Measurements from ENCODE around the gene IKZF3.
"Not testable (repeated sequence)": the region's sequence is repeated elsewhere in the genome, so short reads cannot be mapped to it uniquely, and the experiment has no call there.

IKZF3 gene

GRCh38 chr17:39861235-39861634 lies 2.9 kb downstream of the IKZF3 start:
- no peak for DNase-seq (ENCODE audit: low read depth, low spot score)

- not testable (repeated sequence) for DNase-seq (ENCODE audit: low read depth, low spot score)
These were observed 8.0 kb downstream of the IKZF3 start for GRCh38 chr17:39855911-39856649.

GRCh38 chr17:39854909-39855308 lies 9.2 kb downstream of the IKZF3 start:
- no peak for DNase-seq (ENCODE audit: low read depth, low spot score)

DNA sequence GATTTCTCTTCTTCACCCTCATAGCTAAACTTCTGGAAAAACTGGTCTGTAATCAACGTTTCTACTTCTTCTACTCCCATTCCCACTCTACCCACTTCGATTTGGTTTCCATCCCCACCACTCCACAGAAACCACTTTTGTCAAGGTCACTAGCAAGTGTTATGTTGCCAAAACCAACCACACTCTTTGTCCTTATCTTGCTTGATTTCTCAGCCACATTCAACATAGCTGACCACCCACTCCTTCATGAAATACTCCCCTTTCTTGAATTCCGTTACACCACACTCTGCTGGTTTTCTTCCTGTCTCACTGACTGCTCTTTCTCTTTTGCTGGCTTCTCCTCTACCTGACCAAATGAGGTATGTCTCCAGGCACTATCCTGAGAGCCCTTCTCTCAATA lies 11.9 kb downstream of the IKZF3 start:
- DNase-seq (ENCODE audit: low read depth, low spot score), result no peak

- DNase-seq (ENCODE audit: low read depth, low spot score), result not testable (repeated sequence)
These were observed 13.9 kb downstream of the IKZF3 start for GRCh38 chr17:39850186-39850585.

DNA sequence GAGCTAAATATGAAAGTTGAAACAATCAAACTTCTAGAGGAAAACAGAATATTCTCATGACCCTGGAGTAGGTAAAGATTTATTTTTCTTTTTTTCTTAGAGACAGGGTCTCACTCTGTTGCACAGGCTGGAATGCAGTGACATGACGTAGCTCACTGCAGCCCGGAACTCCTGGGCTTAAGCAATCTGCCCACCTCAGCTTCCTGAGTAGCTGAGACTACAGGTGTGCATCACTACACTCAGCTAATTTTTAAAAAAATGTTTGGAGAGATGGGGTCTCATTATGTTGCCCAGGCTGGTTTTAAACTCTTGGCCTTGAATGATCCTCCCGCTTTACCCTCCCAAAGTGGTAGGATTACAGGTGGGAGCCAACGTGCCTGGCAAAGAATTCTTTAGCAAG lies 15.5 kb downstream of the IKZF3 start:
- no peak for DNase-seq (ENCODE audit: low read depth, low spot score)

GRCh38 chr17:39846205-39846604 lies 17.9 kb downstream of the IKZF3 start:
- no peak for DNase-seq (ENCODE audit: low read depth, low spot score)

DNA sequence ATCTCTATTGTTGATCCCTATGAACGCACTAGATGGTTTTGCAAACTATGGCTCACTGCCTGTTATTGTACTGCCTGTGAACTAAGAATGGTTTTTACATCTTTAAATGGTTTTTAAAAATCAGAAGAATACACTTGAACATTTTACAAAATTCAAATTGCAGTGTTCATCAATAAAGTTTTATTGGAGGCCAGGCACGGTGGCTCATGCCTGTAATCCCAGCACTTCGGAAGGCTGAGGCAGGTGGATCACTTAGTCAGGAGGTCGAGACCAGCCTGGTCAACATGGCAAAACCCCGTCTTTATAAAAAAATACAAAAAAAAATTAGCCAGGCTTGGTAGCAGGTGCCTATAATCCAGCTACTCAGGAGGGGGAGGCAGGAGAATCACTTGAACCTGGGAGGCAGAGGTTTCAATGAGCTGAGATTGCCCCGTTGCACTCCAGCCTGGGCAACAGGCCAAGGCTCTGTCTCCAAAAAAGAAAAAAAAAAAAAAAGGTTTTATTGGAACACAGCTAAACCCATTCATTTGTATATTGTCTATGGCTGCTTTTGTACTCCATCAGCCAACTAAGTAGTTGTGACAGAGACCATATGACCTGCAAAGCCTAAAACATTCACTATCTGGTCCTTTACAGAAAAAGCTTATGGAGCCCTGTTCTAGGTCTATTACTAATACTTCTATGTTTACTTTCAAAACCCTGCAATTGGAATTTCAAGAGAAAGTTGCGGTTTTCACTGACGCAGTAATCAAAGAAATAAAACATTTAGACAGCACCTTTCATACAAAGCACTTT lies 18.9 kb downstream of the IKZF3 start:
- DNase-seq (ENCODE audit: low read depth, low spot score), result no peak

GRCh38 chr17:39841134-39841683 lies 22.9 kb downstream of the IKZF3 start:
- no peak for DNase-seq (ENCODE audit: low read depth, low spot score)

GRCh38 chr17:39838784-39839183 lies 25.3 kb downstream of the IKZF3 start:
- DNase-seq (ENCODE audit: low read depth, low spot score), result no peak

DNA sequence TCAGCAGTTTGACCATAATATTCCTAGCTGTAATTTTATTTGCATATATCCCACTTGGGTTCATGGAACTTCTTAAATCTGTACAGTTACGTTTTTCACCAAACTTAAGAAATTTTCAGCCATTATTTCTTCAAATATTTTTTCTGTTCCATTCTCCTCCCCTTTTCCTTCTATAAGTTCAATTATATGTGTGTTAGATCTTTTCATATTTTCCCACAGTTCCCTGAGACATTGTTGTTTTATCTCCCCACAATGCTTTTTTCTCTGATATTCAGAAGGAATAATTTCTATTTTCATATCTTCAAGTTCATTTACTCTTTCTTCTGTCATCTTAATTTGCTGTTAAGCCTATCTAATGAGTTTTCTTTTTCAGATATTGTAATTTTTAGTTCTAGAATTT lies 26.1 kb downstream of the IKZF3 start:
- no peak for DNase-seq (ENCODE audit: low read depth, low spot score)

GRCh38 chr17:39836117-39836516 lies 28.0 kb downstream of the IKZF3 start:
- no peak for DNase-seq (ENCODE audit: low read depth, low spot score)

DNA sequence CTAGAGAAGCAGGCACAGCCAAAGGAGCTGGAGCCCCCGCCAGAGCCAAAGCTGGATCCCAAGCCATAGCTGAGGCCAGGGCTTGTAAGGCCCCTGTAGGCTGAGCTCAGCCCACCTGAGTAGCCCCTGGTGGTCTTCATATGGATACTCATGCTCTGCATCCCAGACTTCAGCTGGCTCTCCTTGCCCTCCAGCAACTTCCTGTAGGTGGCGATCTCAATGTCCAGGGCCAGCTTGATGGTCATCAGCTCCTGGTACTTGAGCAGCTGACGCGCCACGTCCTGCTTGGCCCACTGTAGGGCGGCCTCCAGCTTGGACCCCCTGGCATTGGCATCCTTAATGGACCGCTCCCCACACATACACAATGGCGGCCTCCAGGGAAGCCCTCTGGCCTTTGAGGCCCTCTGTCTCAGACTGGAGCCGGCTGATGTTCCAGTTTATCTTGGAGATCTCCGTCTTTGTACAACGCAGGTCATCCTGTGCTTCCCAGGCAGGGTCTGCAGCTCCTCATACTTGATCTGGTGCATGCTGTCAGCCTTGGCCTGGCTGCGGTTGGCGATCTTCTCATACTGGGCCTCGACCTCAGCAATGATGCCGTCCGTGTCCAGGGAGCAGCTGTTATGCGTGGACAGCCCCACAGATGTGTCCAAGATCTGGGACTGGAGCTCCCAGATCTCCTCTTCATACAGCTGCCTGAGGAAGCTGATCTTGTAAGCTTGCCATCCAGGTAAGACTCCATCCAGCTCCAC lies 28.9 kb downstream of the IKZF3 start:
- no peak for DNase-seq (ENCODE audit: low read depth, low spot score)

DNA sequence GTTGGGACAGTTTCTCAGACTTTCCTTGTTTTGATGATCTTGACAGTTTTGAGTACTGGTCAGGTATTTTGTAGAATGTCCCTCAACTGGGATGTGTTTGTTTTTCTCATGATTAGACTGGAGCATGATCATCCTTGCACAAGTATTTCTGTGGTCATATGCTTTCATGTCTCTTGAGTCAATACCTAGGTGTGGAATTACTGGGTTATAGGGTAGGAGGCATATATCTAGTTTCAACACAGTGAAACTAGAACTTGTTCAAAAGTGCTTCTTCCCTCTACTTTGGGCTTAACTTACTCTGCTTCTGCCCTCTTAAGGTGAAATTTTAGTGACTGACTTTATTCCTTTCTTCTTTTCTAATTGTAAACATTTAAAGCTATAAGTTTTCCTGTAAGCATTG lies 30.1 kb downstream of the IKZF3 start:
- DNase-seq (ENCODE audit: low read depth, low spot score), result no peak

- DNase-seq (ENCODE audit: low read depth, low spot score), result no peak
These were observed 32.5 kb downstream of the IKZF3 start for GRCh38 chr17:39831588-39831987.

DNA sequence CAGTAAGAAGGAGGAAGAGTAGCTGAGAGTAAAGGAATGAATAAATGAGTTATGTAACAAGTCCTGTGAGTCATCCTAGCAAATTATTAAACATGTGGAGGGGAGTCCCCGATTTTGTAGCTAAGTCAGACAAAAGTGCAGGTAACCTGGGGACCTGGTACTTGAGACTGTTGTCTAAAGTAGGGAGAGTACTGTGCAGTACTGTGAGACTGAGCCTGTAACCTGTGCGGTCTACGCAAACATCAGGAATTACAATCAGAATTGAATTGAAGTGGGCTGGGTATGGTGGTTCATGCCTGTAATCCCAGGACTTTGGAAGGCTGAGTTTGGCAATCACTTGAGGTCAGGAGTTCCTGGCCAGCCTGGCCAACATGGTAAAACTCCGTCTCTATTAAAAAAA lies 35.7 kb downstream of the IKZF3 start:
- no peak for DNase-seq (ENCODE audit: low read depth, low spot score)

GRCh38 chr17:39826334-39826733 lies 37.8 kb downstream of the IKZF3 start:
- DNase-seq (ENCODE audit: low read depth, low spot score), result no peak

- DNase-seq (ENCODE audit: low read depth, low spot score), result no peak
These were observed 40.6 kb downstream of the IKZF3 start for GRCh38 chr17:39823407-39824054.

- no peak for DNase-seq (ENCODE audit: low read depth, low spot score)
These were observed 42.1 kb downstream of the IKZF3 start for GRCh38 chr17:39822051-39822451.

DNA sequence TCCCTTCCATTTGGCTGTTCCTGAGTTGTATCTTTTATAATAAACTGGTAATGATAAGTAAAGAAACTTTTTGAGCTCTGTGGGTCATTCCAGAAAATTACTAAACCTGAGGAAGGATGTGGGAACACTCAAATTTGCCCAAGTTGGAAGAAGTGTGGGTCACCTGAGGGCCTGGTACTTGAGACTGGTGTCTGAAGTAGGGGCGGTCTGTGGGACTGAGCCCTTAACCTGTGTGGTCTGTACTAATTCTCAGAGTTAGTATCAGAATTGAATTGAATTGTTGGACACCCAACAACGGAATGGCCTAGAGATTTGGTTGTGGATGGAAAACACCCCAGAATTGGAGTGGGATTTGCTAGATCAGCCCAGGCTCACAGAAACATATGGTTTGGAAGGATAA lies 43.1 kb downstream of the IKZF3 start:
- DNase-seq (ENCODE audit: low read depth, low spot score), result no peak

DNA sequence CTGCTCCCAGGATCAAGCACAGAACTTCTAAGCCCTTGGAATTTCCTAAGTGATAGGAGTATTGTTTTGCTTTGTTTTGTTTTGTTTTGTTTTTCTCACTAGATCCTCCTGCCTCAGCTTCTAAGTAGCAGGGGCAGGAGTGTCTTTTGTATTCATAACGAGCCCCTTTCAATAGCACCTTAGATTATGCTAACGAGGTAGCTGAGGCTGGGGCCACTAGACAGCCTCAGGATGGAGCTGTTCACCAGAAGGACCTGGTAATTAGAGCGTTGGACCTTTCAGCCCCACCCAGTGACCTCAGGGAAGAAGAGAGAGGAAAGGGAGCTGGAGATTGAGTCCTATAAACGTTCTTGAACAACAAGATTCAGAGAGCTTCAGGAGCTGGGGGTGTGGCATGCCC lies 43.6 kb downstream of the IKZF3 start:
- no peak for DNase-seq (ENCODE audit: low read depth, low spot score)
